Effector CD4-positive, alpha-beta T cell (primary cell): ENCODE measurements around the gene DDIT3.
"Not testable (repeated sequence)": the region's sequence is repeated elsewhere in the genome, so short reads cannot be mapped to it uniquely, and the experiment has no call there.

Experiments used
- DNase-seq: peaks from one replicate; pipeline ENCODE4 v3.0.0-alpha.2; 2020

Gene DDIT3

GRCh38 chr12:57511588-57512325 lies 8.6 kb downstream of the DDIT3 start:
- no peak for DNase-seq

GRCh38 chr12:57511161-57511560 lies 9.2 kb downstream of the DDIT3 start:
- DNase-seq: no peak

- DNase-seq: not testable (repeated sequence)
Observed at GRCh38 chr12:57507796-57508195, 12.5 kb downstream of the DDIT3 start.

GRCh38 chr12:57506541-57506940 lies 13.8 kb downstream of the DDIT3 start:
- not testable (repeated sequence) for DNase-seq

- DNase-seq: not testable (repeated sequence)
Observed at GRCh38 chr12:57502311-57502969, 17.9 kb downstream of the DDIT3 start.

- no peak for DNase-seq
Observed at GRCh38 chr12:57500213-57500612, 20.1 kb downstream of the DDIT3 start.

GRCh38 chr12:57498571-57498970 lies 21.7 kb downstream of the DDIT3 start:
- DNase-seq: no peak

- DNase-seq: no peak
Observed at GRCh38 chr12:57498132-57498502, 22.2 kb downstream of the DDIT3 start.

- no peak for DNase-seq
Observed at GRCh38 chr12:57497223-57498131, 22.8 kb downstream of the DDIT3 start.

GRCh38 chr12:57496822-57497221 lies 23.5 kb downstream of the DDIT3 start:
- no peak for DNase-seq

- not testable (repeated sequence) for DNase-seq
Observed at GRCh38 chr12:57495051-57495701, 25.1 kb downstream of the DDIT3 start.

GRCh38 chr12:57491393-57492280 lies 28.7 kb downstream of the DDIT3 start:
- no peak for DNase-seq

GRCh38 chr12:57490126-57490525 lies 30.2 kb downstream of the DDIT3 start:
- DNase-seq: no peak

- no peak for DNase-seq
Observed at GRCh38 chr12:57489157-57489641, 31.1 kb downstream of the DDIT3 start.

- DNase-seq: no peak
Observed at GRCh38 chr12:57488402-57489156, 31.7 kb downstream of the DDIT3 start.

- peak; percentile 90 for DNase-seq
Observed at GRCh38 chr12:57487597-57488401, 32.5 kb downstream of the DDIT3 start, which contains the start of gene MARS1. Gene MARS1, plus strand, starts transcription at chr12:57488068. Its CDS starts 23 bp downstream, at chr12:57488091.

- no peak for DNase-seq
Observed at GRCh38 chr12:57487055-57487596, 33.2 kb downstream of the DDIT3 start.

- DNase-seq: no peak
Observed at GRCh38 chr12:57485695-57486094, 34.6 kb downstream of the DDIT3 start.

- DNase-seq: no peak
Observed at GRCh38 chr12:57483466-57483865, 36.8 kb downstream of the DDIT3 start.
